Mammary epithelial cell (primary cell): ENCODE measurements around the gene TEAD3.

Experiments used
- EZH2 ChIP-seq: IDR thresholded peaks from 2 replicates; pipeline ENCODE4 v1.6.1; 2012; ENCODE audit warnings: low read length, inconsistent platforms, borderline replicate concordance
- TF ChIP-seq, protein P1 (sequence below), 2 donors: IDR thresholded peaks in 1 of 2; conservative IDR thresholded peaks in 1 of 2; 2 replicates each; pipeline ENCODE4 v1.5.1; 2011 to 2012; ENCODE audit warnings: inconsistent platforms in 2 of 2, low read length in 2 of 2, mild to moderate bottlenecking in 2 of 2, control low read depth in 1 of 2, low read depth in 1 of 2; ENCODE audit not compliant: insufficient read depth in 1 of 2; ENCODE audit errors: extremely low read depth in 1 of 2

DNA sequence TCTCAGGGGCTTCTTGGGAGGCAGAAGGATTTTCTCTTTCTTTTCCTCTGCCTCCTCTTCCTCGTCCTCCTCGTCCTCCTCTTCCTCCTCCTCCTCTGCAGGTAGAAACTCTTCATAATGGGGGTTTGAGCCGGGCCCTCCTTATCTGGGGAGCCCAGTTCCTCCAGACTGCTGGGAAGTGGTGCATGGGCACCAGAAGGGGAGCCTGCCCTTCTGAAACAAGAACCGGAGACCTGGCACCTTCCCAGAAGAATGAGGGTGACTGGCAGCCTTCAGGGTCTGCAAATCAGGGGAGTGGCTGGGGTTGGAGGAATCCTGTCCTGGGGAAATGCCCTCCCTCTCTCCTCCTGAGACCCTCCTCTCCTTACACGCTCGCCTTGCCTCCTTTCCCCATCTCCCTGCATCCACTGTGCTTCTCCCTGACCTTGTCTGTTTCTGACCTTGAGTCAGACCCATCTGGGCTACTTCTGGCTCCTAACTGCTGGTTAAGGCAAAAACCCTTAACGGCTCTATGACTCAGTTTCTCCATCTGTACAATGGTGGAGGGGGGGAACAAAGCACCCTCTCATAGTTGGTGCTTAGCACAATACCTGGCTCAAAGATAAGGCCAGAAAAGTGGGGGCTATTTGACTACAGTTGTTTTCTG lies 14.2 kb upstream of the TEAD3 start:
- TF ChIP-seq, protein P1, sequence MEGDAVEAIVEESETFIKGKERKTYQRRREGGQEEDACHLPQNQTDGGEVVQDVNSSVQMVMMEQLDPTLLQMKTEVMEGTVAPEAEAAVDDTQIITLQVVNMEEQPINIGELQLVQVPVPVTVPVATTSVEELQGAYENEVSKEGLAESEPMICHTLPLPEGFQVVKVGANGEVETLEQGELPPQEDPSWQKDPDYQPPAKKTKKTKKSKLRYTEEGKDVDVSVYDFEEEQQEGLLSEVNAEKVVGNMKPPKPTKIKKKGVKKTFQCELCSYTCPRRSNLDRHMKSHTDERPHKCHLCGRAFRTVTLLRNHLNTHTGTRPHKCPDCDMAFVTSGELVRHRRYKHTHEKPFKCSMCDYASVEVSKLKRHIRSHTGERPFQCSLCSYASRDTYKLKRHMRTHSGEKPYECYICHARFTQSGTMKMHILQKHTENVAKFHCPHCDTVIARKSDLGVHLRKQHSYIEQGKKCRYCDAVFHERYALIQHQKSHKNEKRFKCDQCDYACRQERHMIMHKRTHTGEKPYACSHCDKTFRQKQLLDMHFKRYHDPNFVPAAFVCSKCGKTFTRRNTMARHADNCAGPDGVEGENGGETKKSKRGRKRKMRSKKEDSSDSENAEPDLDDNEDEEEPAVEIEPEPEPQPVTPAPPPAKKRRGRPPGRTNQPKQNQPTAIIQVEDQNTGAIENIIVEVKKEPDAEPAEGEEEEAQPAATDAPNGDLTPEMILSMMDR (conservative IDR thresholded peaks at IDR 0.05 in 1 of 2, IDR thresholded peaks at IDR 0.05 in 1 of 2; ENCODE audit: extremely low read depth in 1 of 2, insufficient read depth in 1 of 2, low read depth in 1 of 2, low read length in 2 of 2), result no peak
- no peak for TF ChIP-seq EZH2
